CD4-positive, alpha-beta T cell (primary cell): Measurements from ENCODE around the gene SETBP1. TPM values are rescaled to one million over a fixed set of nuclear protein-coding genes. Genes with fewer than 3 reads are reported as not detected.

Experiments
- ATAC-seq: fragments of 200-7000 bp; cut with Tn5 transposase; one replicate; pipeline ENCODE4 v1.10.0; 2022; ENCODE audit warnings: mild to moderate bottlenecking; ENCODE audit not compliant: poor library complexity
- CTCF ChIA-PET: fragments of 350-600 bp; sonication (Branson Sonifier 250); formaldehyde crosslinking; loops from one replicate; lab custom pipeline; 2021; ENCODE audit warnings: antibody characterized with exemption, inconsistent platforms; lab: Charles Lee
- POLR2A ChIA-PET: fragments of 350-600 bp; sonication (Branson Sonifier 250); formaldehyde crosslinking; loops from one replicate; lab custom pipeline; 2021; ENCODE audit warnings: antibody characterized with exemption, inconsistent platforms; lab: Charles Lee
- DNase-seq, 14 experiments: peaks; one replicate each; pipeline ENCODE4 v3.0.0-alpha.2; 2013 to 2020; ENCODE audit warnings: mixed read lengths in 2 of 14
- H3K27ac ChIP-seq, 2 donors: one replicate each; pipeline versions ENCODE4 v1.5.1 to v1.7.0; 2013; ENCODE audit warnings: low read length in 2 of 2, low read depth in 1 of 2, mild to moderate bottlenecking in 1 of 2
- H3K27me3 ChIP-seq, 2 experiments: 1 replicate in 1 of 2; 2 replicates in 1 of 2; pipeline versions ENCODE4 v1.6.1 to v1.7.0; 2013; ENCODE audit warnings: low read length in 2 of 2, control low read depth in 1 of 2, mild to moderate bottlenecking in 1 of 2, moderate library complexity in 1 of 2; ENCODE audit not compliant: insufficient read depth in 2 of 2, control insufficient read depth in 1 of 2
- H3K36me3 ChIP-seq: one replicate; pipeline ENCODE4 v1.6.1; 2013; ENCODE audit warnings: low read length, control low read depth; ENCODE audit not compliant: insufficient read depth
- H3K4me1 ChIP-seq: one replicate; pipeline ENCODE4 v1.6.1; 2013; ENCODE audit warnings: low read length, control low read depth; ENCODE audit not compliant: insufficient read depth
- H3K4me3 ChIP-seq: one replicate; pipeline ENCODE4 v1.5.1; 2013; ENCODE audit warnings: mild to moderate bottlenecking, low read length, moderate library complexity
- H3K9me3 ChIP-seq, 2 experiments: 1 replicate in 1 of 2; 2 replicates in 1 of 2; pipeline versions ENCODE4 v1.6.1 to v1.7.0; 2013; ENCODE audit warnings: low read length in 2 of 2, mild to moderate bottlenecking in 2 of 2, control low read depth in 1 of 2, moderate library complexity in 1 of 2; ENCODE audit not compliant: control insufficient read depth in 1 of 2, insufficient read depth in 1 of 2
- H3K27ac Mint-ChIP-seq: one replicate; pipeline ENCODE4 v1.8.0; 2020; ENCODE audit warnings: mixed read lengths
- H3K27me3 Mint-ChIP-seq: one replicate; pipeline ENCODE4 v1.8.0; 2021; ENCODE audit warnings: mixed read lengths
- H3K36me3 Mint-ChIP-seq: one replicate; pipeline ENCODE4 v1.8.0; 2021; ENCODE audit warnings: low read depth, mixed read lengths
- H3K4me1 Mint-ChIP-seq: one replicate; pipeline ENCODE4 v1.8.0; 2021; ENCODE audit warnings: low read depth, mixed read lengths
- H3K4me3 Mint-ChIP-seq: one replicate; pipeline ENCODE4 v1.8.0; 2020; ENCODE audit warnings: mild to moderate bottlenecking, mixed read lengths
- H3K9me3 Mint-ChIP-seq: one replicate; pipeline ENCODE4 v1.8.0; 2020; ENCODE audit warnings: mixed read lengths
- CTCF ChIP-seq: fragments of 200-600 bp; IDR thresholded peaks from one replicate; pipeline ENCODE4 v1.8.0; 2022; ENCODE audit warnings: antibody characterized with exemption, mild to moderate bottlenecking
- intact Hi-C, 2 experiments: fragments of 100-400 bp; cut with DNase I in 1 of 2; cut with micrococcal nuclease in 1 of 2; formaldehyde crosslinking; loops; one replicate each; pipeline versions ENCODE4 v1.15.1 to v1.9.0; 2023 to 2025; cut with DNase I, micrococcal nuclease
- total RNA-seq, 174 experiments: library from RNA in 2 of 174; stranded (reverse) in 2 of 174; gene quantifications; one replicate each; pipeline ENCODE4 v1.2.3 and lab custom pipeline; 2021 to 2026

Gene SETBP1
- total RNA-seq, 2 experiments from 2014 or later, result 0.25 to 0.41 TPM

GRCh38 chr18:44742718-44743311 is 62.1 kb downstream of the SETBP1 start:
- no peaks in the 10 kb centered on the region for H3K27me3 Mint-ChIP-seq
- no peak overlapping the region for H3K4me3 Mint-ChIP-seq
- peaks cover 0 to 8% of the 10 kb centered on the region in 2 experiments for H3K9me3 ChIP-seq
- no peaks in the 10 kb centered on the region for H3K4me1 ChIP-seq
- no peak overlapping the region for H3K27ac Mint-ChIP-seq
- intact Hi-C loops, result no loop called here
- H3K4me3 ChIP-seq, result no peak overlapping the region
- H3K27ac ChIP-seq, result no peak overlapping the region
- no peaks in the 10 kb centered on the region for H3K36me3 ChIP-seq
- no peaks in the 10 kb centered on the region for H3K27me3 ChIP-seq
- no peak for DNase-seq
- TF ChIP-seq CTCF, result no peak
- no peaks in the 10 kb centered on the region for H3K4me1 Mint-ChIP-seq
- no peaks in the 10 kb centered on the region for H3K9me3 Mint-ChIP-seq
- ChIA-PET CTCF (no interaction called here), POLR2A (no interaction called here)
- ATAC-seq, result no peak
- H3K36me3 Mint-ChIP-seq, result no peaks in the 10 kb centered on the region

- H3K4me3 ChIP-seq, result no peak overlapping the region
- ChIA-PET CTCF (no interaction called here), POLR2A (no interaction called here)
- peaks cover 0 to 8% of the 10 kb centered on the region in 2 experiments for H3K9me3 ChIP-seq
- no peaks in the 10 kb centered on the region for H3K9me3 Mint-ChIP-seq
- no peaks in the 10 kb centered on the region for H3K36me3 Mint-ChIP-seq
- no peaks in the 10 kb centered on the region for H3K36me3 ChIP-seq
- H3K27ac Mint-ChIP-seq, result no peak overlapping the region
- intact Hi-C loops, result no loop called here
- ATAC-seq, result no peak
- no peak for TF ChIP-seq CTCF
- H3K27me3 ChIP-seq, result no peaks in the 10 kb centered on the region
- H3K27me3 Mint-ChIP-seq, result no peaks in the 10 kb centered on the region
- no peaks in the 10 kb centered on the region for H3K4me1 Mint-ChIP-seq
- no peaks in the 10 kb centered on the region for H3K4me1 ChIP-seq
- no peak overlapping the region for H3K4me3 Mint-ChIP-seq
- DNase-seq, result no peak
- no peak overlapping the region for H3K27ac ChIP-seq
Observed at GRCh38 chr18:44743631-44744030, 62.9 kb downstream of the SETBP1 start.

GRCh38 chr18:44744161-44745121 is 63.8 kb downstream of the SETBP1 start:
- POLR2A ChIA-PET, result no interaction called here
- Mint-ChIP-seq H3K9me3 (no peaks in the 10 kb centered on the region), H3K27me3 (no peaks in the 10 kb centered on the region), H3K36me3 (no peaks in the 10 kb centered on the region), H3K4me1 (no peaks in the 10 kb centered on the region), H3K27ac (no peak overlapping the region), H3K4me3 (no peak overlapping the region)
- Histone ChIP-seq H3K4me3 (no peak overlapping the region), H3K9me3 (peaks cover 0 to 8% of the 10 kb centered on the region in 2 experiments), H3K36me3 (no peaks in the 10 kb centered on the region), H3K27me3 (no peaks in the 10 kb centered on the region), H3K4me1 (no peaks in the 10 kb centered on the region), H3K27ac (no peak overlapping the region)
- intact Hi-C loops, result no loop called here
- ATAC-seq (no peak), DNase-seq (no peak)
- no peak for TF ChIP-seq CTCF
- CTCF ChIA-PET, result no interaction called here
